GM11168 (cell line): ENCODE measurements around the gene CPSF7.
"Not testable (repeated sequence)": the region's sequence is repeated elsewhere in the genome, so short reads cannot be mapped to it uniquely, and the experiment has no call there.

ENCODE experiments used
- in situ Hi-C: fragments of 300-500 bp; cut with MboI; formaldehyde crosslinking; loops from one replicate; pipeline ENCODE4 v1.12.0; 2022; ENCODE audit warnings: low sequenced_read_pairs; ENCODE audit not compliant: unreplicated experiment

Gene CPSF7

DNA sequence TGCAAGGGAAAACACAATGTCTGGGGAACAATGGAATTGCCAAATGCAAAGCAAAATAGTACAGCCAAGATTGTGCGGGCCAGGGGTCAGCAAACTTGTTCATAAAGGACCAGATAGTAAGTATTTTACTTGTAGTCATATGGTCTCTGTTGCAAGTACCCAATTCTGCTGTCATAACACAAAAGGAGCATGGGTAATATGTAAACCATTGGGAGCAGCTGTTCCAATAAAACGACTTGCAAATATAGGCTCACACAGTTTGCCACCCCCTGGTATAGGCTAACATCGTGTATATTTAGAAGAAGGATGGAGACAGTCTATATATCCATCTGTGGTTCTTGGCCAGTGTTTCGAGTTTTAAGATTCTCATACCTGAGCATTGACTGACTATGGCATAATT lies 15.7 kb upstream of the CPSF7 start:
- in situ Hi-C loops = no loop called here

DNA sequence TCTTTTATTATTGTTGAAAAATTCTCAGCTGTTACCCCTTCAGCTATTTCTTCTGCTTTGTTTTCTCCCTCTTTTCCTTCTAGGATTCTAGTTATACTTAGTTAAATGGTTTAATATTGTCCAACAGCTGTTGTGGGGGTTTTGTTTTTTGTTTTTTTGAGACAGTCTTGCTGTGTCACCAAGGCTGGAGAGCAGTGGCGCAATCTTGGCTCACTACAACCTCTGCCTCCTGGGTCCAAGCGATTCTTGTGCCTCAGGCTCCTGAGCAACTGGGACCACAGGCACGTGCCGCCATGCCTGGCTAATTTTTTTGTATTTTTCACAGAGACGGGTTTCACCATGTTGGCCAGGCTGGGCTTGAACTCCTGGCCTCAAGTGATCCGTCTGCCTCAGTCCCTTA lies 12.8 kb upstream of the CPSF7 start:
- in situ Hi-C loops = no loop called here

DNA sequence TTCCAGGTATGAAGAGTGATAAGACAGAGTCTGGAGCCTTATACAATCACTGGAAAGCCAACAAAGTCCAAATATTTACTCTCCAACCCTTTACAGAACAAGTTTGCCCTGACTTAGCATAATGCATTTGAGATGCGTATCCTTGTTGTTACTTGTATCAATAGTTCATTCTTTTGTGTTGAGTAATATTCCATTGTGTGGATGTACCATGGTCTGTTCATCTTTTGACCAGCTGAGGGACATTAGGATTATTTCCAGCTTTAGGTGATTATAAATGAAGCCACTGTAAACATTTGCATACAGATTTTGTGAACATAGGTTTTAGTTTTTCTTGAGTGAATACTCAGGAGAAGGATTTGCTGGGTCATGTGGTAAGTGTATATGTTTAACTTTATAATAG lies 9.8 kb upstream of the CPSF7 start:
- in situ Hi-C loops = no loop called here

DNA sequence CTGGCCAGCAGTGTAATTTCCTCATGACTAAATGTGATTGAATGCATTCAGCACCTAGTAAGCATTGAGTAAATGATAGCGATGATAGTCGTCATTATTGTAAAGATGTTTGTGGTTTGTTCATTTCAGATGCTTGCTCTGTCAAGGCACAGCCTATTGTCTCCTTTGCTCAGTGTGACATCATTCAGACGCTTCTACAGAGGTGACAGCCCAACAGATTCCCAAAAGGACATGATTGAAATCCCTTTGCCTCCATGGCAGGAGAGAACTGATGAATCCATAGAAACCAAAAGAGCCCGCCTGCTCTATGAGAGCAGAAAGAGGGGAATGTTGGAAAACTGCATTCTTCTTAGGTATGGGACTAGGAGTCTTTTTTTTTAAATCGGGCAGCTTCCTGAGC lies 7.7 kb upstream of the CPSF7 start:
- in situ Hi-C loops = no loop called here

DNA sequence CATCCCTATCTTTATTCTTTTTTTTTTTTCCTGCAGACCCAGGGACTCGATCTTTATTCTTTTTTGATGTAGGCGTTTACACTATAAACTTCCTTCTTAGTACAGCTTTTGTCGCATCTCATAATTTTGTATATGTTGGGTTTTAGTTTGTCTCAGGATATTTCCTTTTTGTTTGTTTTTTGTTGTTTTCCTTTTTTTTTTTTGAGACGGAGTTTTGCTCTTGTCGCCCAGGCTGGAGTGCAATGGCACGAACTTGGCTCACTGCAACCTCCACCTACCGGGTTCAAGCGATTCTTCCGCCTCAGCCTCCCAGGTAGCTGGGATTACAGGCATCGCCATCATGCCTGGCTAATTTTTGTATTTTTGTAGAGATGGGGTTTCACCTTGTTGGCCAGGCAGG lies 1.1 kb upstream of the CPSF7 start:
- in situ Hi-C loops = not testable (repeated sequence)

DNA sequence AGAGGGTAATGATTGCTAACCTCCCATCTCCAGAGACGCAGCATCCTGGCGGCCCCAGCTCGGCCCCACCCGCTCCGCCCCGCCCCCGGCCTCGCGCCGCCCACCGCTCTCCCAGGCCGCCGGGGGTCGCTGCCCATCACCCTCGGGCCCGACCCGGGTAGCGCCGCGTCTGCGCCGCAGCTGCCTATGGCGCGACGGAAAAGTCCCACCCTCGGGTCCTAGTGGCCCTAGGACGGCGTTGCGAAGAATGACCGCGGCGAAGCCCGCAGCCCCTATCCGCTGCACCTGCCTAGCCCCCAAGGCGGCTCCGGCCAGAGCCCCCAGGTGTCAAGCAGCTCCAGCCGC lies 457 bp downstream of the CPSF7 start:
- in situ Hi-C loops = no loop called here

DNA sequence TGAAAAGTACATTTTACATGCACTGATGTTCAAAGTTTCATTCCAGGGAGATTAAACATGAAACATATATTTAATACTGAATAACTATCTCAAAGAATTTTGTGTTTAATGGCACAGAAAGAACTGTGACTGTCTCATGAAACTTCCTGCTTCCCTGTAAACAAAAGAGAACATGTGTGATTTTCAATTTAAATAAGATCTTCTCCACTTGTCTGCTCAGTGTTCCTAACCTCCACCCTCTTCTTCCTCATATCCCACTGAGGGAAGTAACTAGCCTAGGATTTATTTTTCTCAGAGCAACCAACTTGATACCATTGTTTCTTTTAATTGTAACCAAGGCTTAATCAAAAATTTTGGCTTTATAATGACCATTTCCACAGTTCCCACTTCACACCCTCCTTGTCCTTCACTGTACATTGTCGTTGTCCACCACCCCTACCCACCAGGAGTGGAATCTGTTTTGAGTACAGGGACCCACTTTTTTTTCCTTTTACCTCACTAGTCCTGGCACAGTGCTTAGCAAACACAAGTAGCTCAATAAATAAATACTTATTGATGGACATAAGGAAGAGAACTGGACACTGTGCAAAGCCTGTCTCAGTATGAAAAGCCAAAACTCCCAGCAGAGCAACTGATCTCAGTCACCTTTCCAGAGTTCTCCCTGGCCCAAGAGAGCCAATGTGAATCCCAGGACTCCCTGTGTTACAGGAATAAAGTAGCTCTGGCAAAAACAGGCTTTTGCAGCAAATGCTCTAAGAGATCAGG lies 4.2 kb downstream of the CPSF7 start:
- in situ Hi-C loops = no loop called here

DNA sequence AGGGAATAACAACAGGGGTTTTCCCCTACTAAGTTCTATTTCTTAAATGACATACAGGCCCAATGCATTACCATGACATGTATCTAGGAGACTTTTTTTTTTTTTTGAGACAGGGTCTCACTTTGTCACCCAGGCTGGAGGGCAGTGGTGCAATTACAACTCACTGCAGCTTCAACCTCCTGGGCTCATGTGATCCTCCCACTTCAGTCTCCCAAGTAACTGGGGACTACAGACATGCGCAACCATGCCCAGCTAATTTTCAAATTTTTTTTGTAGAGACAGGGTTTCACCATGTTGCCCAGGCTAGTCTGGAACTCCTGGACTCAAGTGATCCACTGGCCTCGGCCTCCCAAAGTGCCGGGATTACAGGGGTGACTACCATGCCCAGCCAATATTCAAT lies 7.5 kb downstream of the CPSF7 start:
- in situ Hi-C loops = no loop called here

DNA sequence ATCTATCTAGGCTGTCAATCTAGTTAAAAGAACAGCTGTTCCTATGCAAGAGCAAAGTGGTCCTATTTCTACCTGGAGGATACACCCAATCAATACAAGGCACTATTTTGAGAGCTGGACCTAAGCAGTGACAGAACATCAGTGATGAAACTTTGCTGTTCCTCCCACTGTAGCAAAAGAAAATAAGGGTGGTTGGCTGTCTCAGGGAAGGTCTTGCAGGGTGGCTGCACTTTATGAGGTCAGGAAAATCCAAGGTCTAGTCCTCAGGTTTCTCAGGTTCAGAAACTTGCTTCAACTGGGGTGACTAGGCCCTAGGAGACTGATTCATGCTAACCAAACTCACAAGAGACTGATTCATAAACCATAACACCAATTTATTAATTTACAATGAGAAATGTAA lies 11.6 kb downstream of the CPSF7 start:
- in situ Hi-C loops = no loop called here

DNA sequence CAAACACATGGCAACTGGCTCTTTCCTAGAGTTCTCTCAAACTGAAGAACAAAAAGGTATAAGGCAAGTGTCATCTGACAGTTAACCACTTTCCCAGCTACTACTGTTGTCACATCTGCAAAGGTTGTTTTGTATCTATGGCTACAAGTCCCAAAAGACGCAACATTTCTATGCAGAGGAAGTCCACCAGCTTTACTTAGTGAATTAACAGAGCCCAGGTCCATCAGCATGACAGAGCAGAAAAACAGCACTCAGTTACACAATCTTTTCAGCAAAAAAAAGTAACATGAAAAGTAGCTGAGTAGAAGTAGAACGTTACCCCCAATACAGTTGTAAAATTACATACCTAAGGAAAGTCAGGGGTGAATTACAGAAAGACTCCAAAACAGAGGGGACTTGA lies 12.1 kb downstream of the CPSF7 start:
- in situ Hi-C loops = no loop called here

DNA sequence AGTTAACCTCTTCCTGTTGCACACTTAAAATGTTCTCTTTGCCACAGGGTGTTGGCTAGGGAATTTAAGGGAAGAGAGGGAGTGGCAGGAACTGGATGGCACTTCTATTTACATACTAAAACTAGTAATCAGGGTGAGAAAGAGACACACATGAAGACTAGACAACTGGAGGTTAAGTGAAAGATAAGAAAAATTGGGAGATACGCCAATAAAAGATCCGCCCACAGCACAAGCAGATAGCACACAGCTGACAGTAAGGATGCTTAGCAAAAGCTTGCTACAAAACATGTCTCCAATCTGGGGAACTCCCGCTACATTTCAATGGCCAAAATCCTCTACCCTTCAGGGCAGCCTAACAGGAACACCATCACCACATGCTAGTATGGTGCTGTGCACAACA lies 12.8 kb downstream of the CPSF7 start:
- in situ Hi-C loops = no loop called here

DNA sequence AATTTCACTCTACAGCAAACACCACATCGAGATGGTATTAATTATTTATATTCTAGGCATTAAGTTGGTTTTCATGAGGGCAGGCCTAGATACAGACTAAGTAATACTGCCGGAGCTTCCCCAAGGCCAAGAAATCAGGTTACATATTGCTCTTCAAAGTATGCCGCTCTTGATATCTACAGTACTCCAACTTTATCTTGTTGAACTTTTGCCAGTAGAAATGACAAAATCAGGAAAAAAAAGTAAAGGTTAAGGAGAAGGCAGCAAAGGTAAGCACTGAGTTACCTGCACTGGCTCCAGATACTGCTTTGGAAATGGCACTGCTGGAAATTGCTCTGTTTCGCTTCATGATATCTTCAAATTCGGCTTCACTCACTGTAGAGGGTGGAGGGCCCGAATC lies 14.4 kb downstream of the CPSF7 start:
- in situ Hi-C loops = no loop called here

DNA sequence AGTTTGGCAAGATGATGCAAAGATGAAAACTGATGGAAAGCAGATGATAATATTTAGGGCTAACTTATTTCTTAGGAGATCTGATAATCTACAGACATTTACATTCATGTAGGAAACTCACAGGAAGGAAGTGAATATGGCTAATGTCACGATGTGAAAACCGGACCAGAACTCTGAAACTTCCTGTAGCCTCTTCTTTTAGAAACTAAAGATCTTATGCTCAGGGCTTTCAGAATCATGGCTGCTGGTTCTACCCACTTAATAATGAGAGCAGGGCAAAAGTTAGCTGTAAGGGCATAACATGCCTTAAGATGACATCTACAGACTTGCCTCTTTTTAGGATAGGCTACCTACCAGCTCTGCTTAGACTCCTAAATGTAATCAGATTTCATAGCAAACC lies 15.2 kb downstream of the CPSF7 start:
- in situ Hi-C loops = no loop called here

DNA sequence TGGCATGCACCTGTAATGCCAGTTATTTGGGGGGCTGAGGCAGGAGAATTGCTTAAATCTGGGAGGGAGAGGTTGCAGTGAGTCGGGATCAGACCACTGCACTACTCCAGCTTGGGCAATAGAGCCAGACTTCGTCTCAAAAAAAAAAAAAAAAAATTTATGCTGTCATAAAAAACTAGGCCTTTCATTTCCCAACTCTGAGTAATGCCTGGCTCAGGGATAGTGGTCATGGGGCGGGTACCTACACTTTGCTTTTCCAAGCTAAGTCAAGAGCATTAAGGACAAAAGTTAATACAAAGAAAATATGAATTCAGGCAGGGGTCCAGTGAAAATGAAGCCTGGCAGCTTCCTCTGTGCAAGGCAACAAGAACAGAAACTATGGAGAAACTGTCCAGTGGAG lies 16.3 kb downstream of the CPSF7 start:
- in situ Hi-C loops = no loop called here

DNA sequence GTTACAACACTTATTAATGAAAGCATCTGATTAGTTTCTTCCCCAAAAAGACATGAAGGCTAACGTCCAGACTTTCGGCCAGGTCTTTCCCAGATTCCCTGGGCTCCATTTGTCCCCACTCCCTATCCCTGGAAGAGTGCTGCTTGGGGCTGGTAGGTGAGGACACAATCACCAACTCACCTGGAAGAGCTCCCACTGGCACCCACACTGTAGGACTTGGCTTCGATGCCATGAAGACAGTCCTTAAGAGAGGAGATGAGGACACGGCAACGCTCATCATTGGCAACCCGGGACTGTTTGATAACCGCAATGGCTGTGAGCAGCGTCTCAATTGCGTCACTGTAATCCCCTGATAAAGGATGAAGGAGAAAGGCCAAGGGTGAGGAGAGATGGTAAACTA lies 18.2 kb downstream of the CPSF7 start:
- in situ Hi-C loops = no loop called here

DNA sequence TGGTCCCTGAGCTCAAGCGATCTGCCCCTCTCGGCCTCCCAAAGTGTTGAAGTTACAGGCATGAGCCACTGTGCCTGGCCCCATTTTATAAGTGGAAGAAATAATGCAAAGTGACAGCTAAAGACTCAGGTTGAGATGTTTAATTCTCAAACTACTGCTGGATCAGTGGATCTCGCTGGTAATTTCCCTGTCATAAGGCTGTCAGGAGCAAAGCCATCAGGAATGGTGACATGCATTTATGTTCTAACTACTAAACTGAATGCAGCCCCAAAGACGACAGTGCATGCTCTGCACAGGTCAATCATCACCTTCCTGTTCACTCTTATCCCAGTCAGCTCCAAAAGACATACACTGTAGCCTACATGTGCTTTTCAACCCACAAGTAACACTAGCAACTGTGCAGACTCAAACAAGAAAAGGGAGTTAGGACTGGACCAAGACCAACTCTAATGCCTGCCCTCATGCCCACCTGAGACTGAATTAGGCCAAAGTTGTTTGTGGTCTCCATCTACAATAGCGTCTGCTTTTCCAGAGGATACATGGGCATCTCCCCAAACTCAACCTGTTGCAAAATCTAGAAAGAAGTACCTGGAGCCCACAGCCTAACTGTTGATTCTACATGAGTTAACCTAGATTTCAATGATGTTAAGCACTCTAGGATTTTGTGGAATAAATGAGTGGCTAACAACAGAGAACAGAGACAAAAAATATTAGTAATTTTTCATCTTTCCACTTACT lies 22.6 kb downstream of the CPSF7 start:
- in situ Hi-C loops = no loop called here

DNA sequence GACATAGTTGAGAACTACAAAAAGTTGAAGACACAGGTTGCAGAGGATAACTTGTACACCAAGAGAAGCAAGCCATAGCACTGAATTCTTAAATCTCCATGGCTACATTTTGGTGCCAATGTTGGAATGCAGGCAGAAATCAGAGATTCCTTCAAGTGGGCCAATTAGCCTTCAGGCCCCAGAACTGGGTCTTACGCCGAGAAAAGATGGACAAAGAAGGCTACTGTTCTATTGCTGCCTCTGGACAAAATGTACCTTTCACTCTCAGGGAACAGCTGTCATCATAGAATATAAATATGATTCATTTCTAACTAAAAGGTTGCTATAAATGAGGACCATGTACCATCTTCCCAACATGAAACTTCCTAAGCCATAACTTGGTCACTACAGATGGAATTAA lies 23.7 kb downstream of the CPSF7 start:
- in situ Hi-C loops = no loop called here

DNA sequence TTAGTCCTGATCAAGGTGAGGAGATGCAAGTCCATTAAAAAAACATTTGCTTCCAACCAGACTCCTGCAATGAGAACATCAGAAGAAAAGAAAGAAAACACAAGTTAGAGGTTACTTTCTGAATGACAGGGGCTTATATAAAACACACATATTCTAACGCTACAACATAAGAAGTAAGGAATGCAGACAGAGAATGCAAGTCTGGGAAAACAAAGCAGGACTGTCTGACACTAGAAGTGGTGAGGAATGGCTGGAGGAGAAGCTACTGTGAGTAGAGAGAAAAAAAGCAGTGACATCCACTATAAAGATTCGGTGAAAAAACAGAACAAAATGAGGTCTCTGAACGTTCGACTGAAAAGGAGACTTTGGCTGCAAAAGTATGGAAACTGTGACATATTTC lies 25.1 kb downstream of the CPSF7 start:
- in situ Hi-C loops = no loop called here

DNA sequence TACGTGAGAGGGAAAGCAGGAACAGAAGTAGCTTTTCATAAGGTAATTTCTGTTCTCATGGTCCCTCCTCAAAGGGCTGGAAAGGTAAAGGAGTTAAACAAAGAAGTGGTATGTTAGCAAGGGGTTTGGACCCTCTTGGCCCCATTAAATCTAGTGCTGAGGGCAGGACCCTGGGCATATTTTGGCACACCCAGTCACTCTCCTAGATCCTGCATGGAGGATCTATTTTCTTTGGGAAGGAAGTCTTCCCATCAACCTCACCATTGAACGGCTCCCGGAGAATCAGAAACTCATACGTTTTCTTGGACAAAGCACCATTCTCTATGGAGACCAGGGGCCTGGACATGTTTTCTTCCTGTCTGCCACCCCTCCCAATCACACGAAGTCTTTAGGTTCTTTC lies 25.7 kb downstream of the CPSF7 start:
- in situ Hi-C loops = no loop called here

DNA sequence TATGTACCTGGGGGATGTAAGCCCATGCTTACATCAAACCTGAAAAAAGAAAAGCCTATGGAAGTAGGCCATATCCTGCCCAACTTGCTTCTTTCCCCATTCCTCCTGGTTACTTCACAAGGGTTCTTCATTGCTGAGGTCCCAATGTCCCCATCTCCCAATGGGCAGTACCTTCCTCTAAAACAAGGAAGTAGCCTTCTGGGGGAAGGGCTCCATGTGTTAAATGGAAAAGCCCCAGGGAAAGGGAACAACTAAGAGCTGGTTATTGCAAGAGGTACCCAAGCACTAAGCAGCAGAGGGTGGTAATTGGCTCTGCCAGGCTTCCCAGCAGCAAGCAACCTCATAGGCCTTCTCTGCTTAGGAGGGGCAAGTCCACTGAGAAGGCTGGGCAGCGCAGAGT lies 26.1 kb downstream of the CPSF7 start:
- in situ Hi-C loops = no loop called here

DNA sequence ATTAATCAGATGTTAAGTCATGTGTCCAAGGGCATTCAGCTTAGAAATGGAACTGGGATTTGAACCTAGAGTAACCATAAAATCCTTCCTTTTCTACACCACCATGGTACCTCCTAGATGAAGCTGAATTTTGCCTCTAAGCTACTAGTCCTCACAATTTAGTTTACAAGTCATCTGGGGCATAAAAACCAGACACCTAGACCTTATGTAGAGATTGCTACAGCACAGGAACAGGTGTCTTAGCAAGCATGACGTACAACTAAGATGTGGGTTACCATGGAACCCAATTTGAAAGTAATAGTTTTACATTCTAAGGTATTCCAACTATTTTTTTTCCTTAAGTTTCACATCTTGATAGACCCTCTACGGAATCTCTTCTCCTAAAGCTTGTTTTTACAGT lies 28.2 kb downstream of the CPSF7 start:
- in situ Hi-C loops = no loop called here

DNA sequence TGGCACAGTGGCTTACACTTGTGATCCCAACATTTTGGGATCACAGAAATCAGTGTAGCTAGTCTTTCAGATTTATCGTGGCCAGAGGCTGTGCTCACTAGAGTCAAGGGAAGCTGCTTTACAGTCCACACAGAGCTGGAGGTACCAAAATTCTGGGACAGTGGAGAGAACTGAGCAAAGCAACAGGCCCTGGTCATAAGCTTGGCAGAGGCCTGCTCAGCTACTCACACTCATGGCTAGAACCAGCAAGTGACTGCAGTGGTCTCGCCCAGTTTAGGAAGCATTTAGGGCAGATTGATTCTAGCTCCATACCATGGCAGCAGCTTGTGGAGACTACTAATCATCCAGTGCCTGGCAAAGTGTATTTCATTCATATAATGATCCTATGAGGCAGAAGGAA lies 28.6 kb downstream of the CPSF7 start:
- in situ Hi-C loops = no loop called here
